Measurements from ENCODE around the gene HSPB8. TPM values are rescaled to one million over a fixed set of nuclear protein-coding genes. Genes with fewer than 3 reads are reported as not detected.

The HSPB8 gene
- total RNA-seq (2014; rRNA removed; shearing (Covaris generic)) = 2.4 and 2.9 TPM in 2 replicates

GRCh38 chr12:119178544-119179334, at the start of gene HSPB8:
TSS of gene HSPB8 (plus strand) at chr12:119178931. CDS start at chr12:119179313, 382 bp downstream.

Other genes starting within 250 kb of the HSPB8 start
- not detected in 2 replicates for gene SRRM4, start 197.4 kb upstream of the HSPB8 start, total RNA-seq (2014; rRNA removed; shearing (Covaris generic))
- gene CCDC60, start 155.8 kb downstream of the HSPB8 start, total RNA-seq (2014; rRNA removed; shearing (Covaris generic)) = not detected in 2 replicates

Data from A375 (cell line).